ENCODE measurements around the gene IRAK3.
"Not testable (repeated sequence)": the region's sequence is repeated elsewhere in the genome, so short reads cannot be mapped to it uniquely, and the experiment has no call there.

The IRAK3 gene

DNA sequence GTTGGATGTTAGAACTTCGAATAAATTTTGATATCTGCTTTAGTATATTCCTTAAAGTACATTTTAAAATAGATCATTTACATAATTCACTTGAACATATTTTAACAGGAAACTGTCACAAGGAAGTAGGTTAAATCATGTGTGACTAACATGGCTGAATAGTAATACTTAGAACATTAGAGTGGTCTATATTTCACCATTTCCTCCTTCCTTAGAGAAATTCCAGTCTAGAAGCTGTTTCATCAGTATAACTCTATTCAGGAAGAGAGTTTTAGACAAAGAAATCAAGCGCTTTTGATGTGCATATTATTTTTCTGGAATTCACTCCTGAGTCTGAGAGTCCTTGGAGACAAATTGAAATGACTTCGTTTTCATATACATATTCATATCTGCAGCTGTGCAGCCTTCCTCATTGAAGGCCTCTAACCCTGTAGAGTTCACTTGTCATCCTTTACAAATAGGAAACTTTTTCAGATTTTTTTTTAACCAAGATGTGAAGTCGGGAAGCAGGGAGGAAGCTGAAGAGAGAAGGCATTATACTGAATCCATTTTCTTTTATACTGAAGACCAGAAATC lies 28.4 kb downstream of the IRAK3 start:
- DNase-seq (ENCODE audit: low read depth), result no peak

- no peak for DNase-seq (ENCODE audit: low read depth)
These were observed 39.4 kb downstream of the IRAK3 start for GRCh38 chr12:66228462-66228861.

DNA sequence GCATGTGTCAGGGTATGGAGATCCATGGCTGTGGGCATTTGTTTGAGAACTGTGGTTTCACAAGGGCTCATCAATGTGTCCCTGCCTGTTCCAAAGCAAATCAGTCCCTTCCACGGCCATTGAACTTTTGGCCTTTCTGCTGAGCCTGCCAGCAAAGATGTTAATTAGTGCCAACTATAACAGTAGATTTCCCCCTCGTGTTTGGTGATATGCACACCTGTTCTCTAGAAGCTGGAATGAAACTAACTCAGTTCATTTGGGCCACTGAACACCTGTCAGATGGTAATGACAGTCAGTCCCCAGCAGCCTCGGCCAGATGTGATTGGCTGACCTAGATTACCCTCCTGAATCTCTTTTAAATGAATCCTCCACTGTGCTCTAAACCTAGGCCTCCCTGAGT lies 43.2 kb downstream of the IRAK3 start:
- DNase-seq (ENCODE audit: low read depth), result no peak

DNA sequence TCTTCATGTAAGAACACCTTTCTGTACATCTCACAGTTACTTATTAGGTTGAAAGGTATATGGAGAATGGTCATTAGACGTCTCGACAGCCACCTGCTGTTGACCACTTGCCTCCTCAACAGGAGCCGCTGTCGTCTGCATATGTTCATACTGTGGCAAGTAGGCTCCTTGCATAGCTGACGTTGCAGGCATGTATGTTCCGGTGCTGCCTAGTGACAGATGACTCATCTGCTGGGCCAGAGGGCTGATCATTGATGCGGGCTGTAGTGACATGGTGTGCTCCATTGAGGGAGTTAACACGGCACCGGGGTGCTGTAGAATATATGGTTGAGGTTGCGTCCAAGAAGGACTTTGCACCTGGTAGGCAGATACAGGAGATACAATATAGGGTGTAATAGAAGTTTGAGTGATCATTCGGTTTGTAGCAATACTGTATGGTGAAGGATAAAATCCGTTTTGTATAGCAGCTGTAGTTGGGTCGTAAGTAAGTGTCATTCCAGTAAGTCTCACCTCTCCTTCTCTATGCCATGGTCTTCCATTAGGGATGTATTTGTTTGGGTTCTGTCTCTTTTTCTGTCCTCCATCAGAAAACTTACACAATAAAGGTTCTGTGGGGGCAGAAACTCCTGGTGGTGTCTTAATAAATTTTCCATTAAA lies 45.2 kb downstream of the IRAK3 start:
- DNase-seq (ENCODE audit: low read depth), result not testable (repeated sequence)

DNA sequence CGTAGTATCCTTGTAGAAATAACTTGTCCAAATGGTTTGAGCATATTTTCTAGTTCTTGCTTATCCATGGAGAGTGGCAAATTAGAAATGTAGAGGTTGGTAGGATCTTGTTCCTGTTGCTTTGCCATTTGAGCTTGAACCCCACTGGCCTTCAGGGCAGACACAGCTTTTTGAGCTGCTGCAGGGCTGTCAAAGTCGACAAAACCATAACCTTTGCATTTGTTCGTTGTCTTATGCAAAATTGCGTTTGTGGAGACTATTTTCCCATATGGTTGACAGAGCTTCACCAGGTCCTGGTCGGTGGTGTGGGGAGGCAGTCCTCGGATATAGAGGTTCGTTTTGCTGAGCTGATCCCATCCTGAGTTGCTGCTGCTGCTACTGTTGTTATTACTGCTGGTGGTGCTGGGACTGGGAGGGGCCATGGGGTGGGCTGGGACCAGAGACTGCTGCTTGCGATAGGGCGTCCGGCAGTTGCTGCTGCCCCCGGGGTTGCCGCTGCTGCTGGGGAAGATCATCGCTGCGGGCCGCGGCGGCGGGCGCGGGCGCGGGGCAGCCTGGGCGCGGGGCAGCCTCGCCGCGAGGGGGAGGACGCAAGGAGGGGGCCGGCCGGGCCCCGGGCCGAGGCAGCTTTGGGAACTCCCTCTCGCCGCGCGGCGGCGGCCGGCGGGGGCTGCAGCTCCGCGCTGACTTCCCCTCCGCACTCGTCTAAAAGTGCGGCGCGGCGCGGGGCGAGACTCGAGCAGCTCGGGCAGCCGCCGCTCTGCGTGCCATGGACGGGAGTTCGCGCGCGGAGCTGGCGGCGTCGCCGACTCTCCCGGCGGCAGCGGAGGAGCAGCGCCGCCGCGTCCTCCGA lies 46.0 kb downstream of the IRAK3 start:
- DNase-seq (ENCODE audit: low read depth), result peak; percentile 15

- DNase-seq (ENCODE audit: low read depth), result no peak
These were observed 46.7 kb downstream of the IRAK3 start for GRCh38 chr12:66235626-66236281.

- not testable (repeated sequence) for DNase-seq (ENCODE audit: low read depth)
These were observed 47.3 kb downstream of the IRAK3 start for GRCh38 chr12:66236282-66236675.

DNA sequence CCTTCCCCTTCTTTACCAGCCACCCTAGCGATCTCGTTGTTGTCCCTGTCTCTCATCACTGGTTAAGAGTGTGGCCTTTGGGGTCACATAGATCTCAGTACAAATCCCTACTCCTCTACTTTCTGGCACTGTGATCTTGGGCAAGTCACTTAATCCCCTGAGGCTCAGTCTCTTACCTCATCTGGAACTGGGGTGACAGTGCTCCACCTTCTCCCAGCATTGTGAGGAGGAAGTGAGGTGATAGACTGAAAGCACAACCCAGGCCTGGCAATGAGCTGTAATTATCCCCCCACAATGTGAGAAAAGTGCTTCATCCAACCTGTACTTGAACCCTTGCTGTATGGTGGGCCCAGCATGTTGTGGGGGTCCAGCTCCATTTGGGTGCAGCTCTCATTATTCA lies 48.0 kb downstream of the IRAK3 start:
- DNase-seq (ENCODE audit: low read depth), result no peak

DNA sequence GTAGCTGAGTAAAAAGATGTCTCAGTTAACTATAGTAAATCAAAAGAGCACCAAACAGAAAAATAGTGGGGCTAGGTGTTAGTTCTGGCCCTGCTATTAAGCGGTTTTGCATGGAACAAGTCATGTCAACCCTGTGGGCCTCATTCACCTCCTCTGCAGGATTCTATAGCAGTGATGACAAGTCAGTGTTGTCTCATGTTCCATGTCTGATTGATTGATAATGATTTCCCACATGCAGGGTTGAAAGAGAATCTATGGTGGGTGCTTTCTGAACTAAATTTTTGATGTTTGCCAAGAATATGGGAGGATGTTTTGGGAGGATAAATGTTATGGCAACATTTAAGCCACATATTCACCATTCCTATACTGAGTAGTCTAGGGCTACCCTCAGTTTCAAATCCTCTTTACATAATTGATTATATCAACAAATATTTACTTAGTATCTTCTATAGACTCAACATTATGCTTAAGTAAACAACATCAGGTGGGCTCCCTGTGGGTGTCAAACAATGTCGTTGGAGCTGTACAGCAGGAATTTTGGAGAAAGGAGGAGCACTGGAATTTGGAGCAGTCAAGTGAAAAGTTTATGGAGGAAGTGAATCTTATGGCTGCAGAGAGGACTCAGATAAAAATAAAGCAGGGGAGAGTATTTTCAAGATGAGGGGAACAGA lies 48.6 kb downstream of the IRAK3 start:
- no peak for DNase-seq (ENCODE audit: low read depth)

GRCh38 chr12:66239295-66239694 lies 50.3 kb downstream of the IRAK3 start:
- no peak for DNase-seq (ENCODE audit: low read depth)

GRCh38 chr12:66240096-66240820 lies 51.2 kb downstream of the IRAK3 start:
- DNase-seq (ENCODE audit: low read depth), result no peak

- DNase-seq (ENCODE audit: low read depth), result no peak
These were observed 52.3 kb downstream of the IRAK3 start for GRCh38 chr12:66241061-66242043.

DNA sequence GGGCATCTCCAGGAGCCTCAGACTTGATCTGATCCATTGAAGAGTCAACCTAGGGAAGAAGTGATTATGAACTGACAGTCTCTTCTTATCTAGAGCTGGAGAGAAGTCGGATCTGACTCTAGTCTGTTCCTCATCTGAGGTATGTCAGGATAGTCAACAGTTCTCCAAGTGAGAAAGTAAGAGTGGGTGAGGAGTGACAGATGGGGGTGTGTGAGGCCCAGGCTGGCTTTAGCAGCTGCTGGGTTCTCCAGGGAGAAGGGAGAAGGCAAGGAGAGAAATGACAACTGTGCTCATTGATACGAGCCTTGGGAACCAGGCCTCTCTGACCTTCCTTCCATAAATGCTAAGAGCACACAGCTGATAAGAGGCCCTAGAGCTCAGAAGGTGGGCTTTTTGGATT lies 53.3 kb downstream of the IRAK3 start:
- DNase-seq (ENCODE audit: low read depth), result no peak

DNA sequence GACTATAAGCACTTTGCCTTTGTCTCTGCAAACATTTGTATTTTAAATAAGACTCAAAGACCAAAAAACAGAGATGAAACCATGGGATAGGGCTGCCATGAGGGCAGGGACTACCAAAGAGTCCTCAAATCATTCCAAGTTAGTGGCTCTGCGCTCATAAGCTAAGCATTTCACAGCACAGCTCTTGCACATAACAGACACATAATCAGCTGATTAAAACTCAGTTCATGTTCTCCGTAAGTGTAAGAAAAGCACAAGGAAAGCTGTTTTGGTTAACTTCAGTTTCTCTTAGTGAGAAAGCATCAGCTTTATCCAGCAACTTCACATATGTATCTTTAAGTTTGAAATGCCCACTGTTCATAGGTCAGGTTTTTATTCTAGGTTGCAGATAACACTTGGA lies 54.9 kb downstream of the IRAK3 start:
- DNase-seq (ENCODE audit: low read depth), result no peak

GRCh38 chr12:66244446-66244845 lies 55.4 kb downstream of the IRAK3 start:
- no peak for DNase-seq (ENCODE audit: low read depth)

GRCh38 chr12:66247741-66248140 lies 58.7 kb downstream of the IRAK3 start:
- DNase-seq (ENCODE audit: low read depth), result no peak

- no peak for DNase-seq (ENCODE audit: low read depth)
These were observed 62.0 kb downstream of the IRAK3 start for GRCh38 chr12:66251049-66251448.

DNA sequence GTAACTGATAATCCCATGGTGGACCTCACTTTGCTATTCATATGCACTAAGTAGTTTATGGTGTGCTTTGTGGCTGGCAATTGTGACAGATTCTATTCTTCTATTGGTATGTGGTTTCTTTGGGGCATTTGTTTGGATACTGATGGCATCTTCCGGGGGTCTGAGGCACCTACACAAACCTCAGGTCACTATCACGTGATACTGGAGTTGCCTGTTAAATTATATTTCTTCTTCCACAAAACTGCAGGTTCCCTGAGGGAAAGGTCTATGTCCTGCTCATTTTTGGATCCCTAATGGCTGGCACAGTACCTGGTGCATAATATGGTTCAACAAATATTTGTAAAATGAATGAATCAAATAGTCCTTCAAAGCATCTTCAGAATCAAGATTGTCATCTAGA lies 63.8 kb downstream of the IRAK3 start:
- no peak for DNase-seq (ENCODE audit: low read depth)

DNA sequence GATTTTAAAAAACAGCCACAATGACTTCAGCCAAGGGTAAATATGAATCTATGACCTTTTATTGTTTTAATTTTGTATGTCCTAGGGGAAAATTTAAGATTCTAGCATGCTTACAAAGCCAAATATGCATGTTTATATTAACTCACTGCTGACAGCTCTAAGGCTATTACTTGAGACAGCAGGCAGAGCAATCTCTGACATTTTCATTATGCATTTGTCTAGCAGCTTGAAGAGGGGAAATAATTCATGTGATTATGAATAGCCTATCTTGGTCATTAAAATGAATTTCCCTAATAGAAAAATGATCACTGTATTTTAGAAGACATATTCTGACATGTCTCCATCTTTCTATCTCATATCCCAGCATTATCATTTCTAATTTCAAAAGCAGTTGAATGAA lies 66.7 kb downstream of the IRAK3 start:
- no peak for DNase-seq (ENCODE audit: low read depth)

DNA sequence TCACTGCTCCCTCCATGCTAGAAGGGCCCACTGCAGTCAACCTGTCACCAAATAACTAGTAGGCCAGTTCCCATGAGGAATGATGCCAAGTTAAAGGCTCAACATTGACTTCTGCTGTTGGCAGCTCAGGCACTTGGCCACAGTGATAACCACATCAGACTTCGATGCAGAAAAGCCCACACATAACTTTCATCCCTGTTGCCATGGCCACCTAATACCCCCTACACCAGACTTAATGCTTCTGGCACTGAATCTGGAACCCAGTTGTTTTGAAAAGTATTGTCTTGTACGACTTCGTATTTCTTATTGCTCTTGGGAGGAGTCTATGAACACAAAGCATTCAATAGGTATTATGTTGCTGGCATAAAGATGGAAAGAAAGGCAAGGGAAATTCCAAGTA lies 69.0 kb downstream of the IRAK3 start:
- DNase-seq (ENCODE audit: low read depth), result no peak

Measured in stimulated activated CD8-positive, alpha-beta memory T cell treated with anti-CD3 and anti-CD28 coated beads, Interleukin-4, amount 100 ng/mL, for 24 hours (primary cell).